Ectodermal cell (in vitro differentiated cells): ENCODE measurements around the gene CASQ1.

Experiments
- H3K27ac ChIP-seq: 2 replicates; pipeline ENCODE4 v1.7.0; 2013; ENCODE audit warnings: mild to moderate bottlenecking, low read depth, low read length; ENCODE audit not compliant: insufficient read depth, poor library complexity, severe bottlenecking
- H3K27me3 ChIP-seq: 2 replicates; pipeline ENCODE4 v1.7.0; 2013; ENCODE audit warnings: mild to moderate bottlenecking, low read length; ENCODE audit not compliant: insufficient read depth, control insufficient read depth, poor library complexity, severe bottlenecking
- H3K36me3 ChIP-seq: one replicate; pipeline ENCODE4 v1.7.0; 2013; ENCODE audit warnings: low read length; ENCODE audit not compliant: control insufficient read depth, insufficient read depth
- H3K4me1 ChIP-seq: one replicate; pipeline ENCODE4 v1.7.0; 2013; ENCODE audit warnings: low read length; ENCODE audit not compliant: control insufficient read depth, insufficient read depth
- H3K4me3 ChIP-seq: 2 replicates; pipeline ENCODE4 v1.7.0; 2013; ENCODE audit warnings: low read depth, low read length, control low read depth; ENCODE audit not compliant: insufficient read depth
- H3K9me3 ChIP-seq: 2 replicates; pipeline ENCODE4 v1.7.0; 2013; ENCODE audit warnings: mild to moderate bottlenecking, low read length, moderate library complexity; ENCODE audit not compliant: control insufficient read depth
- WGBS, 2 experiments: methylation state at CpG; one replicate each; pipeline ENCODE4 v1.1.7; 2013; ENCODE audit warnings: missing lambda C conversion rate in 2 of 2; 5-methylcytosine and 5-hydroxymethylcytosine counted together

Gene CASQ1

DNA sequence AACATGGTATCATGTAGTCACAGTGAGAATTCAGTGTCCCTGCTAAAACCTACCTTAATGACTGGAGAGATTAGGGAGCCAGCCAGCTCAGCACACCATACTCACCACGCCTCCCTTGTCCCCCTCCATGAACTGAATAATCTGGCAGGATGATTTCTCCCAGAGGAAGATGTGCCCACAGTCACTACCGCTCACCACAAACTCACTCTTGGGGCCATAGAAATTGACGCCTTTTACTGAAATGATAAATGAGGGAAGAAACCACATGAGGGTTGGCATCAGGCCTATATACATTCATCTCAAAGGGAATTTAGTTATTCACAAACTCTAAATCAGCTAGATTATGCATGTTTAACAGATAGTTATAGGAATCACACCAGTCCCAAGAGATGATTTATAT is 32.2 kb downstream of the CASQ1 start:
- 95% methylated on average over 3 of the region's 3 CpGs for WGBS, 2 experiments
- peaks cover 54% of the 10 kb centered on the region for H3K36me3 ChIP-seq

DNA sequence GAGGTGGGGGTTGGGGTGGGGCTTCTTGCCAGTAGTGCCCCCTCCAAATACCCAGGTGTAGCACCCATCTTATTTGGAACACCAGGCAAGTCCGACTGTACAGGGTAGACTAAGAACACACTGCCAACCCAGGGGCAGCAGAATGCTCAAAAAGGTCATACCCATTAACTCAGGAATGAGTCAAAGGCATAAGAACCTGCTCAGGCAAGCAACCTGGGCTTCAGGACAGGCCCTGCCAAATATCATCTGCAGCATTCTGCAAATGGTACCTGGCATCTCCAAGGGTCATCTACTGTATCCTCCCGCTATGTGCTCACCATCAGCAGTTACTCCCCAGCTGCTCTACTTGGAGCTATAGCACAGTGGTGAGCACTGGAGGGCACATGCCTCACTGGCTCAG is 34.2 kb downstream of the CASQ1 start:
- H3K27me3 ChIP-seq: no peaks in the 10 kb centered on the region
- no peaks in the 10 kb centered on the region for H3K9me3 ChIP-seq
- H3K27ac ChIP-seq: no peak overlapping the region
- no peak overlapping the region for H3K4me3 ChIP-seq
- WGBS, 2 experiments: 96 to 97% methylated on average over 2 of the region's 2 CpGs
- H3K4me1 ChIP-seq: no peaks in the 10 kb centered on the region
- peaks cover 59% of the 10 kb centered on the region for H3K36me3 ChIP-seq

More for the DNA sequence above, 32.2 kb downstream of the CASQ1 start:
- Histone ChIP-seq H3K27me3 (no peaks in the 10 kb centered on the region), H3K27ac (no peak overlapping the region), H3K9me3 (no peaks in the 10 kb centered on the region), H3K4me3 (no peak overlapping the region), H3K4me1 (no peaks in the 10 kb centered on the region)

DNA sequence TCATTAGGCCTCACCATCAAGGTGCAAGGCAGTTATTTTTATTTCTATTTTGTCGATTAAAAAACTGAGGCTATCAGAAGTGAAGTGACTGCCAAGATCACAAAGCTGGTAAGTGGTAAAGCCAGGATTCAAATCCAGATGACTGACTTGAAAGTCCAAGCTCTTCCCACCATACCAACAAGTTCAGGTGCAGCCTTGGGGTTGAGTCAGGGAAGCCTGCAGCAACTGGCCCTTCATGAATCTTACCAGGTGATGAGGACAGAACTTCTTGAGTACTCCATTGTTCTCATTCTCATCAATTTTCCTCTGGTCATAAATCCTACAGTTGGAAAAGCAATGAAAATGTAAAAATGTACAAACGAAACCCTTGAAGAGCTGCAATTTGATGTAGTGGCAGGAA is 35.0 kb downstream of the CASQ1 start:
- no peak overlapping the region for H3K27ac ChIP-seq
- no peaks in the 10 kb centered on the region for H3K27me3 ChIP-seq
- H3K4me1 ChIP-seq: no peaks in the 10 kb centered on the region
- H3K4me3 ChIP-seq: no peak overlapping the region
- 89 to 100% methylated on average over 2 of the region's 2 CpGs for WGBS, 2 experiments
- H3K36me3 ChIP-seq: peaks cover 62% of the 10 kb centered on the region
- H3K9me3 ChIP-seq: no peaks in the 10 kb centered on the region

DNA sequence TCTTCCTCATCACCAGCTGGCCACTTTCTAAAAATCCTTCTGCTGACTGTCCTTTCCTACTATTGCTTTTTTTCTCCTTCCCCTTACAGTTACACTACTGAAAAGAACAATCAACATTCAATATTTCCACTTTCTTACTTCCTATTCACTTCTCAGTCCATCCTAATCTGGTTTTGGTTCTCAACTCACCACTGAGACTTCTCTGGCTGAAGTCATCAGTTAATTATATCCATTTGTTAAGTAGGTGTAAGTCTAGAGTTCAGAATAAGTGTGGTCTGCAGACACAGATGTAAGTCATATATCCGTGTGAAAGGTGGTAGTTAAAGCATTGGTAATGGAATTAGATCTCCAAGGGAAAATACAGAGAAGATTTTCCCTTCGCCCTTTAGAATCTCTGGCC is 36.2 kb downstream of the CASQ1 start:
- no peaks in the 10 kb centered on the region for H3K27me3 ChIP-seq
- no peaks in the 10 kb centered on the region for H3K9me3 ChIP-seq
- H3K27ac ChIP-seq: no peak overlapping the region
- H3K4me3 ChIP-seq: no peak overlapping the region
- 91 to 97% methylated on average over 2 of the region's 2 CpGs for WGBS, 2 experiments
- peaks cover 68% of the 10 kb centered on the region for H3K36me3 ChIP-seq
- no peaks in the 10 kb centered on the region for H3K4me1 ChIP-seq

DNA sequence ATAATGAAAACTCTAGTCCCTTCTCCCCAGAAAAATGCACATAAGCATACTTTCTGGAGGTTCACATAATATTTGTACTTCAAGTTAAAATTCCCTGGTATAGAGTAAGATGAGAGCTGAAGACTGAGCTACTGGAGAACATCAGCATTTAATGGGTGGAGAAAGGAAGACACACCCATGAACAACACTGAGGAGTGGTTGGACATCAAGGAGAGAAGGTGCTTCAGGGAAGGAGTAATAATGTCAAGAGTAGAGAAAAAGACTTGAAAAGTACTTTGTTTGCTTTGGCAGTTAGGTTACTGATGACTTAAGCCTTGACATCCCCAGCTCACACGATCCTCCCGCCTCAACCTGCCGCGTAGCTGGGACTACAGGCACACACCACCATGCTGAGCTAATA is 36.7 kb downstream of the CASQ1 start:
- H3K4me3 ChIP-seq: no peak overlapping the region
- WGBS, 2 experiments: 90 to 97% methylated on average over 4 of the region's 4 CpGs
- no peaks in the 10 kb centered on the region for H3K27me3 ChIP-seq
- peaks cover 72% of the 10 kb centered on the region for H3K36me3 ChIP-seq
- H3K9me3 ChIP-seq: no peaks in the 10 kb centered on the region
- H3K4me1 ChIP-seq: no peaks in the 10 kb centered on the region
- no peak overlapping the region for H3K27ac ChIP-seq

DNA sequence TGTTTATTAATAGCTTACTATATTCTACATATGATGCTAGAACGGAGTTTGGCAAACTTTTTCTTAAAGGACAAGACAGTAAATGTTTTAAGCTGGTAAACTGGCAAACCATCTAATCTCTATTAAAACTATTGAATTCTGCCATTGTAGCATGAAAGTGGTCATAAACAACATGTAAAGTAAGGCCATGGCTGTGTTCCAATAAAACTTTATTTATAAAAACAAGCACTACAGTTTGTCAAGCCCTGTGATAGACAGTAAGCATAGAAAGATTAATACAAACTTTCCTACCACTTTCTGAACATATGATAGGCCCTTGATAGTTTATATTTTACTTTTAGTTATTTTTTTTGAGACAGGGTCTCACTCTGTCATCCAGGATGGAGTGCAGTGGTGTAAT is 37.2 kb downstream of the CASQ1 start:
- Histone ChIP-seq H3K4me1 (no peaks in the 10 kb centered on the region), H3K4me3 (no peak overlapping the region), H3K9me3 (no peaks in the 10 kb centered on the region), H3K36me3 (peaks cover 69% of the 10 kb centered on the region), H3K27me3 (no peaks in the 10 kb centered on the region), H3K27ac (no peak overlapping the region)
- WGBS, 2 experiments: 100% methylated on average over 1 of the region's 1 CpG; no CpG with 5 or more reads in 1 of the 2 experiments

DNA sequence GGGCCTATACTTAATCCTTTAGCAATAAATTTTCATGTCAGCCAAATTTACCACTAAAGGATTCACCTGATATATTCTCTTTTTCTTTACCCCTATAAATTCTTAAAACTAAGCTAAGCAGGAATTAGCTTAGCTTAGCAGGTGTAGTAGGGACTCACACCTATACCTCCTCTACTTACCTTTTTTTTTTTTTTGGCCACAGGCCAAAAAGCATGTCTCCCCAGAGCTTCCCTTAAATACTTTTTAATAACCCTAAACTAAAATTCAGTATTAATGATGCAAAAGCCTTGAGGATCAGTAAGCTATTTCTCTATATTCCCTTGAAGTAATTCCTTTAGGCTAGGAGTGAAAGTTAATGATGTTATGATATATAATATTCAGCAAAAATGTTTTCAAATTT is 38.1 kb downstream of the CASQ1 start:
- Histone ChIP-seq H3K27me3 (no peaks in the 10 kb centered on the region), H3K36me3 (peaks cover 63% of the 10 kb centered on the region)

DNA sequence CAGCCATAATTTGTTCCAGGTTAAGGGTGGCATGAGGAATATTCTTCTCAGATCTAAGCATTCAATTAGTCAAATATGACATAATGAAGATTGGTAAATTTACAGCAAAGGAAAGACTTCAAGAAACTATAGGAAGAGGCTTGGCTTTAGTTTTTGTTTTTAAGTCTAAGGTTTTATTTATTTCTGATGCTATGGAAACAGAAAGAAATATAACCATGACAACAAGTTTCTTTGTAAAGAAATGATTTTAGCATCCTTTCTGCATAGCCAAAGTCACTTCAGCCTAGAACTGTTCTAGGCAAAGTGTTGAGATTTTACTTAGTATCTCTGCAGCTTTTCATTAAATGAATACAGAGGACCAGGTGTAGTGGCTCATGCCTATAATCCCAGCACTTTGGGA is 42.5 kb downstream of the CASQ1 start:
- Histone ChIP-seq H3K9me3 (no peaks in the 10 kb centered on the region), H3K4me1 (no peaks in the 10 kb centered on the region), H3K4me3 (no peak overlapping the region), H3K27ac (no peak overlapping the region), H3K36me3 (peaks cover 37% of the 10 kb centered on the region), H3K27me3 (no peaks in the 10 kb centered on the region)

More for the DNA sequence above, 38.1 kb downstream of the CASQ1 start:
- Histone ChIP-seq H3K4me3 (no peak overlapping the region), H3K4me1 (no peaks in the 10 kb centered on the region), H3K9me3 (no peaks in the 10 kb centered on the region), H3K27ac (no peak overlapping the region)

DNA sequence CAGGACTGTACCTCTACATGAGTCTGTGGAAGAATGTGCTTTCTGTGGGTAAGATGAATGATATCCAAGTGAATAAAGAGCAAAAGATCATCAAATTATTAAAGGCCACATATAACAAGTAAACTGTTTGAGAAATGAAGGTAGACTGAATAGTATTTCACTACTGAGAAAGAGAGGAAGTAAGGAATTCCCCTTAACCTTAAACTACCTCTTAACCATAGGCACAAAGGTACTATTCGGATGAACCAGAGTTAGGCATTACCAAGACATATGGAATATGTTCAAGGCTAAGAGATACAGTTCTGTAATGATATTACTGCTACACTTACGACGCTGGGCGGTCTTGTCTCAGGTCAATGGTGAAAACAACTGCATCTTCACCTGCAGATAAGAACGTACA is 46.4 kb downstream of the CASQ1 start:
- no peaks in the 10 kb centered on the region for H3K9me3 ChIP-seq
- no peak overlapping the region for H3K27ac ChIP-seq
- WGBS, 2 experiments: 94 to 97% methylated on average over 5 of the region's 5 CpGs
- H3K36me3 ChIP-seq: peaks cover 41% of the 10 kb centered on the region
- no peaks in the 10 kb centered on the region for H3K27me3 ChIP-seq
- H3K4me3 ChIP-seq: no peak overlapping the region
- no peaks in the 10 kb centered on the region for H3K4me1 ChIP-seq

DNA sequence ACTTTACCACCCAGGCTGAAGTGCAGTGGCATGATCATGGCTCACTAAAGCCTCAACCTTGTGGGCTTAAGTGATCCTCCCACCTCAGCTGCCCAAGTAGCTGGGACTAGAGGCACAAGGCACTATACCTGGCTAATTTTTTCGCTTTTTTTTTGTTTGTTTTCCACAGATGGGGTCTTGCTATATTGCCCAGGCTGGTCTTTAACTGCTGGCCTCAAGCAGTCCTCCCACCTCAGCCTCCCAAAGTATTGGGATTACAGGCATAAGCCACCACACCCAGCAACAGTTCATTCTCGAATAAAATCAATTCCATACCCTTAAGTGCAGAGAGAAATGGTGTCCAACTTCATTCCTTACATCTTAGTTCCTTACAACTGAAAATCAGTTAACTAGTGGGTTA is 47.2 kb downstream of the CASQ1 start:
- Histone ChIP-seq H3K4me3 (no peak overlapping the region), H3K27me3 (no peaks in the 10 kb centered on the region), H3K36me3 (peaks cover 37% of the 10 kb centered on the region), H3K27ac (no peak overlapping the region), H3K4me1 (no peaks in the 10 kb centered on the region), H3K9me3 (no peaks in the 10 kb centered on the region)
- WGBS, 2 experiments: 89 to 93% methylated on average over 2 of the region's 2 CpGs

DNA sequence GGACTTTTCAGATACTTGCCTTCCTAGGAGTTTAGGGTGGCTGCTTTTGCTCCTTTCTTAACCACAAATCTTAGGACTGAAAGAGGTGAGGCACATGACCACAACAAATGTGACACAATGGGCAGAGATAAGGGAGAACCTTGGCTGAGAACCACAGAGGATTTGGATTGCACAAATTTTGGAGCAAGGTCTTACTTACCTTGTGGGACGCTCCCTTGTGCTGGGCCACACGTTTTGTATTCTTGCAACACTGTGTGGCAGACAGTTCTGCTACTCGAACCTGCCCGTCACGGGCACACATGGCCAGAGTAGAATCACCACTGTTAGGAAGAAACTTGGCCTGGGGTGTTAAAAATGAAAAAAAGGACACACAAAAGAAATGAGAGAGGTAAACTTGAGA is 48.0 kb downstream of the CASQ1 start:
- peaks cover 37% of the 10 kb centered on the region for H3K36me3 ChIP-seq
- H3K27me3 ChIP-seq: no peaks in the 10 kb centered on the region
- H3K9me3 ChIP-seq: no peaks in the 10 kb centered on the region
- H3K4me1 ChIP-seq: no peaks in the 10 kb centered on the region
- H3K27ac ChIP-seq: no peak overlapping the region
- no peak overlapping the region for H3K4me3 ChIP-seq
- 91 to 95% methylated on average over 5 of the region's 5 CpGs for WGBS, 2 experiments
